Osteoblast (primary cell): Measurements from ENCODE around the gene TGM2. TPM values are rescaled to one million over a fixed set of nuclear protein-coding genes. Genes with fewer than 3 reads are reported as not detected.

Experiments
- DNase-seq: peaks from one replicate; pipeline ENCODE4 v3.0.0; 2011; ENCODE audit warnings: low spot score, mixed read lengths; ENCODE audit not compliant: insufficient read length; ENCODE audit errors: missing footprints
- H2AFZ ChIP-seq: 2 replicates; pipeline ENCODE4 v1.6.0; 2011; ENCODE audit warnings: mild to moderate bottlenecking, low read length
- H3K27ac ChIP-seq: 2 replicates; pipeline ENCODE4 v1.5.1; 2011; ENCODE audit warnings: mild to moderate bottlenecking, low read depth, low read length, moderate library complexity
- H3K27me3 ChIP-seq: 2 replicates; pipeline ENCODE4 v1.6.0; 2012; ENCODE audit warnings: mild to moderate bottlenecking, control low read depth, inconsistent platforms, low read length, moderate library complexity; ENCODE audit not compliant: insufficient read depth
- H3K36me3 ChIP-seq: 2 replicates; pipeline ENCODE4 v1.5.1; 2011; ENCODE audit warnings: mild to moderate bottlenecking, low read length, control low read depth, moderate library complexity; ENCODE audit not compliant: insufficient read depth
- H3K4me1 ChIP-seq: 2 replicates; pipeline ENCODE4 v1.5.1; 2011; ENCODE audit warnings: mild to moderate bottlenecking, low read length, control low read depth, moderate library complexity; ENCODE audit not compliant: insufficient read depth
- H3K4me2 ChIP-seq: 2 replicates; pipeline ENCODE4 v1.6.0; 2011; ENCODE audit warnings: mild to moderate bottlenecking, low read length; ENCODE audit not compliant: insufficient read depth
- H3K4me3 ChIP-seq: fragments of 200-600 bp; sonication (generic); 3 replicates; pipeline ENCODE4 v1.5.1; 2012; ENCODE audit warnings: mild to moderate bottlenecking, low read length, inconsistent platforms; ENCODE audit not compliant: insufficient read depth
- H3K79me2 ChIP-seq: 2 replicates; pipeline ENCODE4 v1.6.0; 2012; ENCODE audit warnings: mild to moderate bottlenecking, low read length, control low read depth, inconsistent platforms; ENCODE audit not compliant: insufficient read depth
- H3K9me3 ChIP-seq: 2 replicates; pipeline ENCODE4 v1.5.1; 2011; ENCODE audit warnings: low read depth, low read length, control low read depth
- H4K20me1 ChIP-seq: 2 replicates; pipeline ENCODE4 v1.6.0; 2012; ENCODE audit warnings: mild to moderate bottlenecking, low read length, control low read depth; ENCODE audit not compliant: insufficient read depth
- total RNA-seq: library from RNA; depleted of rRNA; stranded (reverse); fragments of >200 nt; gene quantifications from 2 replicates; pipeline ENCODE4 v1.2.3, GENCODE V29; 2012
- TF ChIP-seq, protein P1 (sequence below): IDR thresholded peaks from 2 replicates; pipeline ENCODE4 v1.5.1; 2011; ENCODE audit warnings: mild to moderate bottlenecking, low read depth, low read length, moderate library complexity; ENCODE audit errors: extremely low read depth

TGM2 gene
- total RNA-seq, 1 donor: 78.2 TPM

DNA sequence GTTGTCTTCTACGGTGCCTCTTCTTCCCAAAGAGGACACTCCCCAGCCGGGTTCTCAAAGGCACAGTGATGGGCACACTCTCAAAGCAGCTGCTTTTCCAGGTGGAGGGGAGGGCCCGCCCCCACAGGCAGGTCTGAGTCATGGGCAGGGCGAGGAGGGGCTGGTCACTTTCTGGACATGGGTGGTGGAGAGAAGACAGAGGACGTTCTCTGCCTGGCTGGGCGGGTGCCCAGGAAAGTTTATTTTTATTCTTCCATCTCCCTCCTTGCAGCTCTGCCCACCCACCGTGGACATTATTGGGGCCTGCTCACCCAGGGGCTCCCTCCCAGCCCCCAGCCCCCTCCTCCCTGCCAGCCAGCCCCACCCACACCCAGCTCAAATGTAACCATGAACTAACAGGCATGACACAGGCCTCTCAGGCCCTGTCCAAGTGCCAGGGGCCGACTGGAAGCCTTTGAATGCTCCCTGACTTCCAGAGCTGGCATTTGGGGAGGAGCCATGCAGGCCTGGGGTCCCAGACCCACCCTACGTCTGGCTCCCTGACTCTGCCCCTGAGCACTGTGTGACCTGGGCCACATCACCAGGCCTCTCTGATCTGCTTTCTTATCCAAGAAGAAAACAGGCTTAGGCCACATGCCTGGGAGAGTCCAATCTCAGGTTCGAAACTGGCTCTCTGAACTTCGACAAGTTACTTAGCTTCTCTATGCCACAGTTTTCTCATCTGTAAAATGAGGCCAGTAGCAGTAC lies 8.0 kb downstream of the TGM2 start:
- peaks cover 13% of the 10 kb centered on the region for H4K20me1 ChIP-seq
- H3K36me3 ChIP-seq: peaks cover 91% of the 10 kb centered on the region
- peaks cover 2% of the 10 kb centered on the region for H3K79me2 ChIP-seq
- H3K27ac ChIP-seq: peak overlapping the region; percentile 75
- peak; percentile 84 for DNase-seq
- no peak overlapping the region for H3K4me3 ChIP-seq
- H2AFZ ChIP-seq: no peak overlapping the region
- TF ChIP-seq, protein P1, sequence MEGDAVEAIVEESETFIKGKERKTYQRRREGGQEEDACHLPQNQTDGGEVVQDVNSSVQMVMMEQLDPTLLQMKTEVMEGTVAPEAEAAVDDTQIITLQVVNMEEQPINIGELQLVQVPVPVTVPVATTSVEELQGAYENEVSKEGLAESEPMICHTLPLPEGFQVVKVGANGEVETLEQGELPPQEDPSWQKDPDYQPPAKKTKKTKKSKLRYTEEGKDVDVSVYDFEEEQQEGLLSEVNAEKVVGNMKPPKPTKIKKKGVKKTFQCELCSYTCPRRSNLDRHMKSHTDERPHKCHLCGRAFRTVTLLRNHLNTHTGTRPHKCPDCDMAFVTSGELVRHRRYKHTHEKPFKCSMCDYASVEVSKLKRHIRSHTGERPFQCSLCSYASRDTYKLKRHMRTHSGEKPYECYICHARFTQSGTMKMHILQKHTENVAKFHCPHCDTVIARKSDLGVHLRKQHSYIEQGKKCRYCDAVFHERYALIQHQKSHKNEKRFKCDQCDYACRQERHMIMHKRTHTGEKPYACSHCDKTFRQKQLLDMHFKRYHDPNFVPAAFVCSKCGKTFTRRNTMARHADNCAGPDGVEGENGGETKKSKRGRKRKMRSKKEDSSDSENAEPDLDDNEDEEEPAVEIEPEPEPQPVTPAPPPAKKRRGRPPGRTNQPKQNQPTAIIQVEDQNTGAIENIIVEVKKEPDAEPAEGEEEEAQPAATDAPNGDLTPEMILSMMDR: no peak
- no peak overlapping the region for H3K4me2 ChIP-seq
- peaks cover 53% of the 10 kb centered on the region for H3K4me1 ChIP-seq
- no peaks in the 10 kb centered on the region for H3K9me3 ChIP-seq
- no peaks in the 10 kb centered on the region for H3K27me3 ChIP-seq

DNA sequence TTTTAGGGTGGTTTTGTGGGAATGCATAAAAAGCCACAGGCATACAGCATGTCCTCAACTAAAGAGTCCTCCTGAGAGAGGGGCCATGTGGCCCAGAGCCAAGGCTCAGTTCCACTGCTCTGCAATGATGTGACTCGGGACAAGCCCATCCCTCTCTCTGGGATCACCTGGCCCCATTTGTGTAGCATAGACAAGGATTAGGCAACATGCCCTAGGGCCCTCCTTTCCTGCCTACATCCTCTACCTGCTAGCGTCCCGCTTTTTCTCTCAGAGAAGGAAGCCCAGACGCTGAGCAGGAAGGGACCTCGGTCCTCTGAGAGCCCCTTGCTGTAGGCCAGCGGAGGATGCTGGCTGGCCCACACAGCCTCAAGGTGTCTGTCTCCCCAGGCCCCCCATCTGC lies 8.8 kb downstream of the TGM2 start:
- Histone ChIP-seq H3K4me2 (no peak overlapping the region), H4K20me1 (peaks cover 11% of the 10 kb centered on the region), H3K9me3 (no peaks in the 10 kb centered on the region), H3K4me1 (peaks cover 54% of the 10 kb centered on the region), H3K27ac (peak overlapping the region; percentile 36), H3K27me3 (no peaks in the 10 kb centered on the region), H3K4me3 (no peak overlapping the region), H3K79me2 (peaks cover under 1% of the 10 kb centered on the region), H3K36me3 (peaks cover 91% of the 10 kb centered on the region), H2AFZ (no peak overlapping the region)
- no peak for DNase-seq
- TF ChIP-seq, protein P1: no peak

DNA sequence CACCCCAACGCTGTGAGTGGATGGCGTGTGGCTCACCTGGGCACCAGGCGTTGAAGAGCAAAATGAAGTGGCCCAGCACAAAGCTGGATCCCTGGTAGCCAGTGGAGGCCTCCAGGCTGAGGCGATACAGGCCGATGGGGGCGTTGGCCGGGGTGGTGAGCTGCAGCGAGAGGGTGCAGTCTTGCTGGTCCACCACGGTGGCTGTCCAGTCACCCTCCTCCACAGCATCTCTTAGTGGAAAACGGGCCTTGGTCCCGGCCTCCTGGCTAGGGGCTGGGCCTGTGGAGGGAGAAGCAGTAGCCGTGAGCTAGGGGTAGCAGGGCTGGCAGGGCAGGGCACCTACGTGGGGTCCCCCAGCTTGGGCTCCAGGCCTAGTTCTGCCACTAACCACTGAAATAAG lies 9.3 kb downstream of the TGM2 start:
- no peak for DNase-seq
- Histone ChIP-seq H4K20me1 (peaks cover 8% of the 10 kb centered on the region), H2AFZ (no peak overlapping the region), H3K36me3 (peaks cover 91% of the 10 kb centered on the region), H3K79me2 (no peaks in the 10 kb centered on the region), H3K4me2 (no peak overlapping the region), H3K9me3 (no peaks in the 10 kb centered on the region), H3K27ac (peak overlapping the region; percentile 17), H3K27me3 (no peaks in the 10 kb centered on the region), H3K4me1 (peaks cover 54% of the 10 kb centered on the region), H3K4me3 (no peak overlapping the region)
- TF ChIP-seq, protein P1: no peak

DNA sequence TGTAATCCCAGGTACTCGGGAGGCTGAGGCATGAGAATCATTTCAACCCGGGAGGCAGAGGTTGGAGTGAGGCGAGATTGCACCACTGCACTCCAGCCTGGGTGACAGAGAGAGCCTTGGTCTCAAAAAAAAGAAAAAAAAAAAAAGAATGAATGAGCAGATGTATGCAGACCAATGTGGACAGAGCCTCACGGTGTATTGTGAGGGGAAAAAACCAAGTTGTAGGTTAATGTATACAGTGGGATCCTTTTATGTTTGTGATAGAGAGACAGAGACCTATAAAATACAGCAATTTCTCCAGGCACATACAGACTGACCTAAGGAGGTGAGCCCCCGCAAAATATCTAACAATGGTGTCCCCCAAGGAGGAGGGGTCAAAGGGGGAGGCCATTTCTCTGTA lies 11.7 kb downstream of the TGM2 start:
- no peak for DNase-seq
- no peak overlapping the region for H3K4me3 ChIP-seq
- no peaks in the 10 kb centered on the region for H3K27me3 ChIP-seq
- no peak overlapping the region for H3K4me2 ChIP-seq
- peaks cover 46% of the 10 kb centered on the region for H3K4me1 ChIP-seq
- no peaks in the 10 kb centered on the region for H3K79me2 ChIP-seq
- no peak overlapping the region for H2AFZ ChIP-seq
- H3K27ac ChIP-seq: peak overlapping the region; percentile 92
- TF ChIP-seq, protein P1: no peak
- H3K9me3 ChIP-seq: no peaks in the 10 kb centered on the region
- peaks cover 2% of the 10 kb centered on the region for H4K20me1 ChIP-seq
- H3K36me3 ChIP-seq: peaks cover 89% of the 10 kb centered on the region
